HG03378 (cell line): Measurements from ENCODE around the gene STARD7.
A peak's percentile ranks its signal among the peaks of the same experiment; 100 is the strongest.
"Not testable (repeated sequence)": the region's sequence is repeated elsewhere in the genome, so short reads cannot be mapped to it uniquely, and the experiment has no call there.

Experiments used
- ATAC-seq: cut with Tn5 transposase; IDR thresholded peaks from one replicate; pipeline ENCODE4 v1.9.1; 2021; ENCODE audit warnings: mild to moderate bottlenecking, moderate library complexity; ENCODE audit not compliant: unreplicated experiment

The STARD7 gene

GRCh38 chr2:96208143-96209010, at the start of gene STARD7:
STARD7 (minus strand) TSS chr2:96208827; CDS start chr2:96208434, 393 bp downstream.
- ATAC-seq = peak; percentile 70

GRCh38 chr2:96257744-96258143, 49.1 kb upstream of the STARD7 start:
- not testable (repeated sequence) for ATAC-seq

- ATAC-seq = no peak
These were observed 48.0 kb upstream of the STARD7 start for GRCh38 chr2:96256611-96257113.

- ATAC-seq = no peak
These were observed 45.9 kb upstream of the STARD7 start for GRCh38 chr2:96254571-96254970.

GRCh38 chr2:96253006-96253405, 44.4 kb upstream of the STARD7 start:
- ATAC-seq = no peak

GRCh38 chr2:96252526-96252925, 43.9 kb upstream of the STARD7 start:
- no peak for ATAC-seq

GRCh38 chr2:96251721-96252292, 43.2 kb upstream of the STARD7 start:
- no peak for ATAC-seq

GRCh38 chr2:96250188-96250587, 41.6 kb upstream of the STARD7 start:
- ATAC-seq = no peak

- no peak for ATAC-seq
These were observed 41.0 kb upstream of the STARD7 start for GRCh38 chr2:96249654-96250053.

GRCh38 chr2:96248624-96249023, 40.0 kb upstream of the STARD7 start:
- no peak for ATAC-seq

GRCh38 chr2:96247896-96248295, 39.3 kb upstream of the STARD7 start:
- no peak for ATAC-seq

GRCh38 chr2:96247009-96247408, 38.4 kb upstream of the STARD7 start:
- no peak for ATAC-seq

- no peak for ATAC-seq
These were observed 37.2 kb upstream of the STARD7 start for GRCh38 chr2:96245609-96246390.

- ATAC-seq = no peak
These were observed 35.2 kb upstream of the STARD7 start for GRCh38 chr2:96243843-96244242.

GRCh38 chr2:96241900-96242611, 33.4 kb upstream of the STARD7 start:
- peak; percentile 87 for ATAC-seq

GRCh38 chr2:96241227-96241626, 32.6 kb upstream of the STARD7 start:
- ATAC-seq = no peak

- no peak for ATAC-seq
These were observed 31.9 kb upstream of the STARD7 start for GRCh38 chr2:96240341-96241038.

GRCh38 chr2:96239745-96240264, 31.2 kb upstream of the STARD7 start:
- no peak for ATAC-seq

GRCh38 chr2:96239091-96239490, 30.5 kb upstream of the STARD7 start:
- no peak for ATAC-seq

- no peak for ATAC-seq
These were observed 29.6 kb upstream of the STARD7 start for GRCh38 chr2:96238266-96238665.
